K562 (cell line): ENCODE data around the gene TXNRD2. TPM values are rescaled to one million over a fixed set of nuclear protein-coding genes. Genes with fewer than 3 reads are reported as not detected.

ENCODE experiments used
- ARHGAP35 ChIP-seq: fragments of 450-650 bp; IDR thresholded peaks from 2 replicates; pipeline ENCODE4 v1.6.1; 2018; ENCODE audit not compliant: partially characterized antibody
- BRD4 ChIP-seq: fragments of 200-600 bp; sonication (generic); IDR thresholded peaks from 2 replicates; pipeline ENCODE4 v1.6.1; 2017; ENCODE audit warnings: inconsistent platforms
- IFI16 ChIP-seq: fragments of 250-450 bp; sonication (Bioruptor Pico); IDR thresholded peaks from 2 replicates; pipeline ENCODE4 v2.1.2; 2022; ENCODE audit warnings: mild to moderate bottlenecking, inconsistent platforms
- NR3C1 ChIP-seq: sonication (generic); formaldehyde crosslinking; IDR thresholded peaks from 2 replicates; pipeline ENCODE4 v1.8.1; 2022; ENCODE audit warnings: missing genetic modification reagents
- SIN3A ChIP-seq, 2 experiments: fragments of 150-350 bp in 1 of 2; IDR thresholded peaks; 2 replicates each; pipeline ENCODE4 v1.6.1; 2011 to 2016; ENCODE audit warnings: borderline replicate concordance in 2 of 2, low read depth in 2 of 2, low read length in 2 of 2, mild to moderate bottlenecking in 2 of 2, moderate library complexity in 2 of 2; ENCODE audit not compliant: control insufficient read depth in 1 of 2
- TFAM ChIP-seq: fragments of 250-450 bp; sonication (Bioruptor Pico); conservative IDR thresholded peaks from 2 replicates; pipeline ENCODE4 v1.5.0; 2021; ENCODE audit warnings: mild to moderate bottlenecking, moderate library complexity
- ZFP36 ChIP-seq: fragments of 150-350 bp; IDR thresholded peaks from 2 replicates; pipeline ENCODE4 v1.6.1; 2018; ENCODE audit warnings: low read length, low read depth; ENCODE audit not compliant: partially characterized antibody
- polyA plus RNA-seq, 8 experiments: library from polyadenylated mRNA; depleted of rRNA in 4 of 8; stranded (reverse) in 5 of 8; unstranded in 3 of 8; fragments of >200 nt; fragmentation: Nextera tagmentation in 2 of 8; fragmentation: Illumina TruSeq in 1 of 8; extraction: Ambion mirVana in 2 of 8; extraction: Trizol in 1 of 8; gene quantifications; 2 replicates each; pipeline versions ENCODE4 v1.2.1 to v1.2.3, GENCODE V29; 2011 to 2014; ENCODE audit warnings: inconsistent platforms in 1 of 8, missing spikeins in 1 of 8
- total RNA-seq, 7 experiments: library from RNA; depleted of rRNA in 6 of 7; stranded (reverse); fragments of >200 nt in 6 of 7; fragmentation: Illumina TruSeq in 2 of 7; extraction: Trizol in 2 of 7; gene quantifications; 2 replicates each; pipeline versions ENCODE4 v1.2.1 to v1.2.3, GENCODE V29; 2011 to 2021; ENCODE audit warnings: low replicate concordance in 1 of 7
- TF ChIP-seq, protein P1 (sequence below): fragments of 250-450 bp; sonication (Bioruptor Pico); IDR thresholded peaks from 2 replicates; pipeline ENCODE4 v1.4.0; 2020
- TF ChIP-seq, protein P2 (sequence below): fragments of 450-650 bp; IDR thresholded peaks from 2 replicates; pipeline ENCODE4 v1.6.1; 2016; ENCODE audit warnings: mild to moderate bottlenecking, moderate library complexity

The TXNRD2 gene
- total and polyA plus RNA-seq, 9 of the 15 experiments (the other 6 are each of a cell fraction or from before 2014, with no cell fraction given), result 3.3 to 80.2 (median 49.4) TPM

DNA sequence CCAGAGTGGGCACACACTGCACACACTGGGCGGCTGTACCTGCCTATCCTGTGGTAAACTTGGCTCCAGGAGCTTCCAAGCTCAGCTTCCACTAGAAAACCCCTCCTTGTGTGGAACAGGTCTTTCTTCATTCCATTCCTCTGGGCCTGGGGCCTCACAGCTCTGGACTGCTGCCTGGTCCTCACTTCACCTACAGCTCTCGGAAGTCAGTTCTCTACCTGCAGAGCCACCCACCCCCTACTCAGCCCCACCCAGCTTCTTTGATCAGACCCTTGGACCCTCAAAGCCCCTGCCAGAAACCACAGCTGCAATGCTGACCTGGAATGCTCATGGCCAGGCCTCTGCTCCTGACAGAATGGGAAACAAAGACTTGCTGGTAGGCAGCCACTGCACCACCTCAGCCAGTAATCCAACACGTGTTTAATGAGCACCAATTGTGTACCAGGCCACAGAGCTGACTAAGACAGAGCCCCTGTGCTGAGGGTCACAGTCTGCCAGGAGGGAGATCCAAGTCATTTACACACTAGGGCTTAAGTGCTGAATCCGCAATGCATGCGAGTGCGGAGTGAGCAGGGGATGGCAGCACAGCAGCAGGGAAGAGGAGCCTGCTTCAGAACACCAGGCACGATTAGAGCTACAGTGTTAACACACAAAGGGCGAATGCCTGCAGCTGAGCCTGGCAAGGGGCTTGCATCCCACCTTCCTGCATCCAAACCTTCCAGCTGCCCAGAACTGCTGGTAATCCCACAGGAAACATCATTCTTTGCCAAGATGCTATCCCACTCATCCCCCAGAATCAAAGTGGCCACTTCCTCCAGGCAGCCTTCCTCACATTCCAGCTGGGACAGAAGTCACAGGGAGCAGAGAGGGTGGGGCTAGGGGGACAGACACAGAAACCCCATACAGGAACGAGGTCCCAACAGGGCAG, 91.5 kb downstream of the TXNRD2 start (continued):
- TF ChIP-seq, protein P1, sequence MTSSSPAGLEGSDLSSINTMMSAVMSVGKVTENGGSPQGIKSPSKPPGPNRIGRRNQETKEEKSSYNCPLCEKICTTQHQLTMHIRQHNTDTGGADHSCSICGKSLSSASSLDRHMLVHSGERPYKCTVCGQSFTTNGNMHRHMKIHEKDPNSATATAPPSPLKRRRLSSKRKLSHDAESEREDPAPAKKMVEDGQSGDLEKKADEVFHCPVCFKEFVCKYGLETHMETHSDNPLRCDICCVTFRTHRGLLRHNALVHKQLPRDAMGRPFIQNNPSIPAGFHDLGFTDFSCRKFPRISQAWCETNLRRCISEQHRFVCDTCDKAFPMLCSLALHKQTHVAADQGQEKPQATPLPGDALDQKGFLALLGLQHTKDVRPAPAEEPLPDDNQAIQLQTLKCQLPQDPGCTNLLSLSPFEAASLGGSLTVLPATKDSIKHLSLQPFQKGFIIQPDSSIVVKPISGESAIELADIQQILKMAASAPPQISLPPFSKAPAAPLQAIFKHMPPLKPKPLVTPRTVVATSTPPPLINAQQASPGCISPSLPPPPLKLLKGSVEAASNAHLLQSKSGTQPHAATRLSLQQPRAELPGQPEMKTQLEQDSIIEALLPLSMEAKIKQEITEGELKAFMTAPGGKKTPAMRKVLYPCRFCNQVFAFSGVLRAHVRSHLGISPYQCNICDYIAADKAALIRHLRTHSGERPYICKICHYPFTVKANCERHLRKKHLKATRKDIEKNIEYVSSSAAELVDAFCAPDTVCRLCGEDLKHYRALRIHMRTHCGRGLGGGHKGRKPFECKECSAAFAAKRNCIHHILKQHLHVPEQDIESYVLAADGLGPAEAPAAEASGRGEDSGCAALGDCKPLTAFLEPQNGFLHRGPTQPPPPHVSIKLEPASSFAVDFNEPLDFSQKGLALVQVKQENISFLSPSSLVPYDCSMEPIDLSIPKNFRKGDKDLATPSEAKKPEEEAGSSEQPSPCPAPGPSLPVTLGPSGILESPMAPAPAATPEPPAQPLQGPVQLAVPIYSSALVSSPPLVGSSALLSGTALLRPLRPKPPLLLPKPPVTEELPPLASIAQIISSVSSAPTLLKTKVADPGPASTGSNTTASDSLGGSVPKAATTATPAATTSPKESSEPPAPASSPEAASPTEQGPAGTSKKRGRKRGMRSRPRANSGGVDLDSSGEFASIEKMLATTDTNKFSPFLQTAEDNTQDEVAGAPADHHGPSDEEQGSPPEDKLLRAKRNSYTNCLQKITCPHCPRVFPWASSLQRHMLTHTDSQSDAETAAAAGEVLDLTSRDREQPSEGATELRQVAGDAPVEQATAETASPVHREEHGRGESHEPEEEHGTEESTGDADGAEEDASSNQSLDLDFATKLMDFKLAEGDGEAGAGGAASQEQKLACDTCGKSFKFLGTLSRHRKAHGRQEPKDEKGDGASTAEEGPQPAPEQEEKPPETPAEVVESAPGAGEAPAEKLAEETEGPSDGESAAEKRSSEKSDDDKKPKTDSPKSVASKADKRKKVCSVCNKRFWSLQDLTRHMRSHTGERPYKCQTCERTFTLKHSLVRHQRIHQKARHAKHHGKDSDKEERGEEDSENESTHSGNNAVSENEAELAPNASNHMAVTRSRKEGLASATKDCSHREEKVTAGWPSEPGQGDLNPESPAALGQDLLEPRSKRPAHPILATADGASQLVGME (CRISPR knock-in tag), result peak; percentile 10; the same call in 1 of the 2 replicates
- TF ChIP-seq, protein P2, sequence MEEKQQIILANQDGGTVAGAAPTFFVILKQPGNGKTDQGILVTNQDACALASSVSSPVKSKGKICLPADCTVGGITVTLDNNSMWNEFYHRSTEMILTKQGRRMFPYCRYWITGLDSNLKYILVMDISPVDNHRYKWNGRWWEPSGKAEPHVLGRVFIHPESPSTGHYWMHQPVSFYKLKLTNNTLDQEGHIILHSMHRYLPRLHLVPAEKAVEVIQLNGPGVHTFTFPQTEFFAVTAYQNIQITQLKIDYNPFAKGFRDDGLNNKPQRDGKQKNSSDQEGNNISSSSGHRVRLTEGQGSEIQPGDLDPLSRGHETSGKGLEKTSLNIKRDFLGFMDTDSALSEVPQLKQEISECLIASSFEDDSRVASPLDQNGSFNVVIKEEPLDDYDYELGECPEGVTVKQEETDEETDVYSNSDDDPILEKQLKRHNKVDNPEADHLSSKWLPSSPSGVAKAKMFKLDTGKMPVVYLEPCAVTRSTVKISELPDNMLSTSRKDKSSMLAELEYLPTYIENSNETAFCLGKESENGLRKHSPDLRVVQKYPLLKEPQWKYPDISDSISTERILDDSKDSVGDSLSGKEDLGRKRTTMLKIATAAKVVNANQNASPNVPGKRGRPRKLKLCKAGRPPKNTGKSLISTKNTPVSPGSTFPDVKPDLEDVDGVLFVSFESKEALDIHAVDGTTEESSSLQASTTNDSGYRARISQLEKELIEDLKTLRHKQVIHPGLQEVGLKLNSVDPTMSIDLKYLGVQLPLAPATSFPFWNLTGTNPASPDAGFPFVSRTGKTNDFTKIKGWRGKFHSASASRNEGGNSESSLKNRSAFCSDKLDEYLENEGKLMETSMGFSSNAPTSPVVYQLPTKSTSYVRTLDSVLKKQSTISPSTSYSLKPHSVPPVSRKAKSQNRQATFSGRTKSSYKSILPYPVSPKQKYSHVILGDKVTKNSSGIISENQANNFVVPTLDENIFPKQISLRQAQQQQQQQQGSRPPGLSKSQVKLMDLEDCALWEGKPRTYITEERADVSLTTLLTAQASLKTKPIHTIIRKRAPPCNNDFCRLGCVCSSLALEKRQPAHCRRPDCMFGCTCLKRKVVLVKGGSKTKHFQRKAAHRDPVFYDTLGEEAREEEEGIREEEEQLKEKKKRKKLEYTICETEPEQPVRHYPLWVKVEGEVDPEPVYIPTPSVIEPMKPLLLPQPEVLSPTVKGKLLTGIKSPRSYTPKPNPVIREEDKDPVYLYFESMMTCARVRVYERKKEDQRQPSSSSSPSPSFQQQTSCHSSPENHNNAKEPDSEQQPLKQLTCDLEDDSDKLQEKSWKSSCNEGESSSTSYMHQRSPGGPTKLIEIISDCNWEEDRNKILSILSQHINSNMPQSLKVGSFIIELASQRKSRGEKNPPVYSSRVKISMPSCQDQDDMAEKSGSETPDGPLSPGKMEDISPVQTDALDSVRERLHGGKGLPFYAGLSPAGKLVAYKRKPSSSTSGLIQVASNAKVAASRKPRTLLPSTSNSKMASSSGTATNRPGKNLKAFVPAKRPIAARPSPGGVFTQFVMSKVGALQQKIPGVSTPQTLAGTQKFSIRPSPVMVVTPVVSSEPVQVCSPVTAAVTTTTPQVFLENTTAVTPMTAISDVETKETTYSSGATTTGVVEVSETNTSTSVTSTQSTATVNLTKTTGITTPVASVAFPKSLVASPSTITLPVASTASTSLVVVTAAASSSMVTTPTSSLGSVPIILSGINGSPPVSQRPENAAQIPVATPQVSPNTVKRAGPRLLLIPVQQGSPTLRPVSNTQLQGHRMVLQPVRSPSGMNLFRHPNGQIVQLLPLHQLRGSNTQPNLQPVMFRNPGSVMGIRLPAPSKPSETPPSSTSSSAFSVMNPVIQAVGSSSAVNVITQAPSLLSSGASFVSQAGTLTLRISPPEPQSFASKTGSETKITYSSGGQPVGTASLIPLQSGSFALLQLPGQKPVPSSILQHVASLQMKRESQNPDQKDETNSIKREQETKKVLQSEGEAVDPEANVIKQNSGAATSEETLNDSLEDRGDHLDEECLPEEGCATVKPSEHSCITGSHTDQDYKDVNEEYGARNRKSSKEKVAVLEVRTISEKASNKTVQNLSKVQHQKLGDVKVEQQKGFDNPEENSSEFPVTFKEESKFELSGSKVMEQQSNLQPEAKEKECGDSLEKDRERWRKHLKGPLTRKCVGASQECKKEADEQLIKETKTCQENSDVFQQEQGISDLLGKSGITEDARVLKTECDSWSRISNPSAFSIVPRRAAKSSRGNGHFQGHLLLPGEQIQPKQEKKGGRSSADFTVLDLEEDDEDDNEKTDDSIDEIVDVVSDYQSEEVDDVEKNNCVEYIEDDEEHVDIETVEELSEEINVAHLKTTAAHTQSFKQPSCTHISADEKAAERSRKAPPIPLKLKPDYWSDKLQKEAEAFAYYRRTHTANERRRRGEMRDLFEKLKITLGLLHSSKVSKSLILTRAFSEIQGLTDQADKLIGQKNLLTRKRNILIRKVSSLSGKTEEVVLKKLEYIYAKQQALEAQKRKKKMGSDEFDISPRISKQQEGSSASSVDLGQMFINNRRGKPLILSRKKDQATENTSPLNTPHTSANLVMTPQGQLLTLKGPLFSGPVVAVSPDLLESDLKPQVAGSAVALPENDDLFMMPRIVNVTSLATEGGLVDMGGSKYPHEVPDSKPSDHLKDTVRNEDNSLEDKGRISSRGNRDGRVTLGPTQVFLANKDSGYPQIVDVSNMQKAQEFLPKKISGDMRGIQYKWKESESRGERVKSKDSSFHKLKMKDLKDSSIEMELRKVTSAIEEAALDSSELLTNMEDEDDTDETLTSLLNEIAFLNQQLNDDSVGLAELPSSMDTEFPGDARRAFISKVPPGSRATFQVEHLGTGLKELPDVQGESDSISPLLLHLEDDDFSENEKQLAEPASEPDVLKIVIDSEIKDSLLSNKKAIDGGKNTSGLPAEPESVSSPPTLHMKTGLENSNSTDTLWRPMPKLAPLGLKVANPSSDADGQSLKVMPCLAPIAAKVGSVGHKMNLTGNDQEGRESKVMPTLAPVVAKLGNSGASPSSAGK, result no peak
- TF ChIP-seq TFAM, result no peak
- TF ChIP-seq SIN3A (IDR thresholded peaks at IDR 0.05; ENCODE audit: borderline replicate concordance in 2 of 2, control insufficient read depth in 1 of 2, low read depth in 2 of 2, low read length in 2 of 2), result 0 out of 4 replicates have a peak, but pooled peaks of 1 of the 2 experiments have one; percentile 30
- TF ChIP-seq IFI16 (CRISPR knock-in tag), result no peak
- TF ChIP-seq ARHGAP35, result no peak
- TF ChIP-seq BRD4, result no peak
- peak; percentile 94 for TF ChIP-seq ZFP36
- no peak for TF ChIP-seq NR3C1 (CRISPR knock-in tag)
